Mesothelial cell of epicardium (in vitro differentiated cells): ENCODE measurements around the gene FTCDNL1. TPM values are rescaled to one million over a fixed set of nuclear protein-coding genes. Genes with fewer than 3 reads are reported as not detected.

Source experiments
- DNase-seq, 2 experiments: peaks; one replicate each; pipeline ENCODE4 v3.0.0; 2021; ENCODE audit warnings: low spot score in 2 of 2; ENCODE audit not compliant: unreplicated experiment in 2 of 2
- H3K27ac Mint-ChIP-seq: 2 replicates; pipeline ENCODE4 v1.8.0; 2021; ENCODE audit warnings: mixed read lengths
- H3K27me3 Mint-ChIP-seq: 2 replicates; pipeline ENCODE4 v1.8.0; 2021; ENCODE audit warnings: low read depth, mixed read lengths
- H3K36me3 Mint-ChIP-seq: 2 replicates; pipeline ENCODE4 v1.8.0; 2021; ENCODE audit warnings: mixed read lengths
- H3K4me1 Mint-ChIP-seq: 2 replicates; pipeline ENCODE4 v1.8.0; 2021; ENCODE audit warnings: mixed read lengths
- H3K4me3 Mint-ChIP-seq: 2 replicates; pipeline ENCODE4 v1.8.0; 2021; ENCODE audit warnings: mild to moderate bottlenecking, moderate library complexity, mixed read lengths
- H3K9me3 Mint-ChIP-seq: 2 replicates; pipeline ENCODE4 v1.8.0; 2021; ENCODE audit warnings: mixed read lengths
- total RNA-seq: library from RNA; stranded (reverse); gene quantifications from 3 replicates; pipeline ENCODE4 v1.2.1, GENCODE V29; 2021
- TF ChIP-seq, protein P1 (sequence below): fragments of 200-600 bp; sonication (generic); IDR thresholded peaks from one replicate; pipeline ENCODE4 v1.5.0; 2021; ENCODE audit warnings: antibody characterized with exemption; ENCODE audit not compliant: unreplicated experiment

FTCDNL1 gene
- total RNA-seq, 1 donor from 2014 or later: 2.1 TPM

DNA sequence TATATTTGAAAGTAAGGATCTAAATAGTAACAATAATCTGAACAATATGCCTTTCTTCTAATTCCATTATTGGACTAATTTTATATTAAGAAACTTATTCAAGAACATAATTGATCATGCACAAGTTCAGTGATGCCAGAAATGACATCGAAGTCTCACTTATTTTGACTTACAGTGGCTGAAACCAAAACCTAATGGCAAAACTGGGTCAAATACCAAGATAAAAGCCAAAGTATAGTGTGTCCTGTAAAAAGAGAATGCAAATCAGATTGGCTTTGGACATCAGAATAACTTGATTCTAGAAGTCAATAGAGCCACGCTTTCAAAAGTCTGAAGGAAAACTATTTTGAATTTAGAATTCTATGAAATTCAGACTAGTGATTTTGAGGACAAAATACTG lies 137.2 kb downstream of the FTCDNL1 start:
- peaks cover 10% of the 10 kb centered on the region for H3K4me1 Mint-ChIP-seq
- TF ChIP-seq, protein P1, sequence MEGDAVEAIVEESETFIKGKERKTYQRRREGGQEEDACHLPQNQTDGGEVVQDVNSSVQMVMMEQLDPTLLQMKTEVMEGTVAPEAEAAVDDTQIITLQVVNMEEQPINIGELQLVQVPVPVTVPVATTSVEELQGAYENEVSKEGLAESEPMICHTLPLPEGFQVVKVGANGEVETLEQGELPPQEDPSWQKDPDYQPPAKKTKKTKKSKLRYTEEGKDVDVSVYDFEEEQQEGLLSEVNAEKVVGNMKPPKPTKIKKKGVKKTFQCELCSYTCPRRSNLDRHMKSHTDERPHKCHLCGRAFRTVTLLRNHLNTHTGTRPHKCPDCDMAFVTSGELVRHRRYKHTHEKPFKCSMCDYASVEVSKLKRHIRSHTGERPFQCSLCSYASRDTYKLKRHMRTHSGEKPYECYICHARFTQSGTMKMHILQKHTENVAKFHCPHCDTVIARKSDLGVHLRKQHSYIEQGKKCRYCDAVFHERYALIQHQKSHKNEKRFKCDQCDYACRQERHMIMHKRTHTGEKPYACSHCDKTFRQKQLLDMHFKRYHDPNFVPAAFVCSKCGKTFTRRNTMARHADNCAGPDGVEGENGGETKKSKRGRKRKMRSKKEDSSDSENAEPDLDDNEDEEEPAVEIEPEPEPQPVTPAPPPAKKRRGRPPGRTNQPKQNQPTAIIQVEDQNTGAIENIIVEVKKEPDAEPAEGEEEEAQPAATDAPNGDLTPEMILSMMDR: no peak
- no peak overlapping the region for H3K4me3 Mint-ChIP-seq
- peaks cover 14% of the 10 kb centered on the region for H3K9me3 Mint-ChIP-seq
- no peak for DNase-seq
- H3K27me3 Mint-ChIP-seq: peaks cover 16% of the 10 kb centered on the region
- H3K36me3 Mint-ChIP-seq: peaks cover under 1% of the 10 kb centered on the region
- H3K27ac Mint-ChIP-seq: no peak overlapping the region

DNA sequence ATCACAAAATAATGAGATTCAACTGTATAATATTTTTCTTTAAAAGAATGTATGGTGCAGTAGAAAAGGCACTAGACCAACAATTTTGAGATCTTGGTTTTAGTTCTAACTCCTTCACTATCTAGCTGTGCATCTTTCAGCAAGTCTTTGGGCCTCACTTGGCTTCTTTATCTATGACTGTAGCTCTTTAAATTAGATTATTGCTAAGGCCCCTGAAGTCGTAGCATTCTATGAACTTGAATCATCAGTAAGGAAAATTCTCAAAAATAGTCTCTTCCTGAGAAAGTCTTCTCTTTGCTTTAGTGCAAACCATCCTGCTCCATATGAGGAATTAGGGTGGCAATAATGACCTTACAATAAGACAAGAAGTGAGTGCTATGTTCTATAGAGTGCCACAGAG lies 140.4 kb downstream of the FTCDNL1 start:
- Mint-ChIP-seq H3K27ac (no peak overlapping the region), H3K9me3 (peaks cover 40% of the 10 kb centered on the region)

More for the DNA sequence above, 140.4 kb downstream of the FTCDNL1 start:
- DNase-seq: no peak
- peaks cover 16% of the 10 kb centered on the region for H3K27me3 Mint-ChIP-seq
- H3K36me3 Mint-ChIP-seq: peaks cover 4% of the 10 kb centered on the region
- H3K4me1 Mint-ChIP-seq: no peaks in the 10 kb centered on the region
- H3K4me3 Mint-ChIP-seq: no peak overlapping the region
- TF ChIP-seq, protein P1: no peak

Other genes starting within 250 kb of the FTCDNL1 start
- gene C2orf69, start 60.1 kb upstream of the FTCDNL1 start, total RNA-seq: 10.5 to 10.8 TPM (median 10.5 TPM) in 3 replicates
- gene TYW5, start 104.3 kb upstream of the FTCDNL1 start, total RNA-seq: 12.2 to 14.1 TPM (median 12.7 TPM) in 3 replicates
- gene MAIP1, start 104.4 kb upstream of the FTCDNL1 start, total RNA-seq: 17.5 to 20.2 TPM (median 19.2 TPM) in 3 replicates